NCI-H345 (cell line): Measurements from ENCODE around the gene OTUD7B.
A peak's percentile ranks its signal among the peaks of the same experiment; 100 is the strongest.
"Not testable (repeated sequence)": the region's sequence is repeated elsewhere in the genome, so short reads cannot be mapped to it uniquely, and the experiment has no call there.

Experiments
- DNase-seq: peaks from one replicate; lab custom pipeline; 2025; lab: John Stamatoyannopoulos, UW

OTUD7B gene

DNA sequence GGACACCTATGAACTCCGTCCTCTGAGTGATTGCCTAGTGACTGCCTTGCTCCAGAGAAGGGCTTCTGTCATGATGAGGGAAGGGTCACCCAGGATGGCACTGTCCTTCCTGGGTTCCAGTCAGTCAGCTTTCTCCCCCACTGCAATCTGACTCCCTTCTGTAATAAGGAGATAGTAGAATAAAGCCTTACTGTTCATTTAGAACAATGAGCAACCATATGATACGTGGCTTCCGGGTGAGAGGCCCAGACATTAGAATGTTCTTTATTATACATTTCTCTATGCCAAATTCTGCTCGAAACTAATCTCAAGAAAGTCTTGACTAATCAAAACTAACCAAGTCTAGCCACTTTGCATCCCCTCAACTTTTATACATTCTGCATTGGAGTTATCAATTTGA lies 65.3 kb downstream of the OTUD7B start:
- no peak for DNase-seq

- no peak for DNase-seq
Measured at GRCh38 chr1:149942885-149943284, 67.6 kb downstream of the OTUD7B start.

DNA sequence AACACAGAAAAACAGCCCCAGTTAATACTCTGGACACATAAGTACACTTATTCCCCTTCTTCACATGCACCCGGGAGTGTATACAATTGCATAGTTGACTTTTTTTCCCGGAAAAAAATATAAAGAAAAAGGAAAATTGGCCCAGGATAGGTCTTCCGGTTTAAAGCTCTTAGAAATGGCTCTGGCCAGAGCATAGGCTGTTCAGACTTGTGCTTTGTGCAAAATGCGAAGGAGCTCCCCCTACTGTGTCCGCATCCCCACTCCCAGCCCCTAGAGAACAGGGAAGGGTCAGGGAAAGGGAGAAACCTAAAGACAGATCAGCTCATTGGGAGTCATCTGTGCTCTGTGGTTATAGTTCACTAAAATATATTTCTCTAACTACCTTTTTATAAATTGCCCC lies 68.3 kb downstream of the OTUD7B start:
- DNase-seq, result no peak

DNA sequence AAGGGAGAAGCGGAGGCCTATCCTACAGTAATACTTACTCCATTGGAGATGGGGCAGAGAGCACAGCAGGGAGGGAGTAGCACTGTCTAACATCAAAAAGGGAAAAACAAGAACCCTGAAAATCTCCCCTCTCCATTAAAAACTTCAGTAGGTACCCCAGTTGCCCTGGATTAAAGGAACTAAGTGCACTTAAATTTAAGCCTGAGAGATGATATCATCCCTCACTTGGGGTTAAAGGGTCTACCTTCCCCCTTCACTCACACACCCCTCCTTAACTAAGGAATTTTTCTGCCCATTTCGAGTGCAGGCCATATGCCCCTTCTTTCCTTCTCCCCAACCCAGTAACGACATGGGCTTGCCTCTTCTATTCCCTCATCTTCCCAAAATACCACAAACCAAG lies 70.1 kb downstream of the OTUD7B start:
- DNase-seq, result no peak

DNA sequence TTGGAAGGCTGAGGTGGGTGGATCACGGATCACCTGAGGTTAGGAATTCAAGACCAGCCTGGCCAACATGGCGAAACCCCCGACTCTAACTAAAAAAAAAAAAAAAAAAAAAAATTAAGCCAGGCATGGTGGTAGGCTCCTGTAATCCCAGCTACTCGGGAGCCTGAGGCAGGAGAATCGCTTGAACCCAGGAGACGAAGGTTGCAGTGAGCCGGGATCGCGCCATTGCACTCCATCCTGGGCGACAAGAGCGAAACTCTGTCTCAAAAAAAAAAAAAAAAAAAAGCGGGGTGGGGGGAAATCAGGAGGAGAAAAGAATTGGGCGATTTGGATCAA lies 71.9 kb downstream of the OTUD7B start:
- not testable (repeated sequence) for DNase-seq

DNA sequence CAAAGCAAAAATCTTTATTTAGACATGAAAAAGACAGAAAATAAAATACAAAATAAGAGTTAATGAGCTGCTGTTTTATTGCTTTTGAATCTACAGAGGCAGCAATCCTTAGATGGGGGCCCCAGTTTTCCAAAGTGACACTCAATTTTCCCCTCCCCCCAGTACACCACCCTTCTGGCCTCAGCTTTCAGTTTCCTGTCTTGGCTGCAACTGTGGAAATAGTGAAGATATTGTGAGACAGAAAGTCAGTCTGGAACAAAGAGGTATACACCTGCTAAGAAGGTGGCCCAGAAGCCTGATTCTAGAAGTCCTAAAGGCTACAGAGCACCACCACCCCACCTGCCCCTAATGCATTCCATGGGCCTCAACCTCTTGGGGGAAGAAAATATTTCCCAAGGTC lies 72.8 kb downstream of the OTUD7B start:
- no peak for DNase-seq

DNA sequence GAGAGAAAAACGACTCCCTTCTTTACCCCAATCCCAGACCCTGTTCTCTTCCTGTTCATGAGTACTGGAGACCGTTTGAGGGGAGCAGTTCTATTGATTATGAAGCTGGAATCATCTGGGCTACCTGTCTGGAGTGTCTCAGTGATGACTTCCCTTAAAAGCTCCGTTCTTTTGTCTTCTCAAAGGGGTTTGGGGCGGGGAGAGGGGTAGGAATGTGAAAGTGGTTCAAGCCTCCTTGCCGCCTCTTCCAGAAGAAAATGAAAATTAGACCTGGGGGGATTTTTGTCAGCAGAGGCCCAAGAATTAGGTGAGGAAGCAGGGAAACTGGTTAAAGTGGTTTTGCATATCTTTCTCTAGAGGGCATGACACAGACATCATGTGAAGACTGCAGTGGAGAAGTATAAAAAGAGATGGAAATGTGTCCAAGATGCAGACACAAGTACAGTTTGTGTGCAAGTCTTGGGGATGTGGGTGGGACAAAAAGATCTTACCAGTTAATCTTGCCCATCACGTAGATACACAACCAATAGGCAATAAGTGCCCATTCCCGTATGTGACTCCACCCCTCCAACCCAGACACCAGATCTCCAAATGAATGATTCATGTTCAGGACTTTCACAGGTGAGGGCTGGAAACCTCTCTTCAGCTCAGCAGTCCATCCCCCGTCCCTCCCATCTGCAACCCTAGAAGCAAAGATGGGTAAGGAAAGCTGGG lies 73.4 kb downstream of the OTUD7B start:
- DNase-seq, result no peak

- no peak for DNase-seq
Measured at GRCh38 chr1:149936170-149936991, 74.1 kb downstream of the OTUD7B start, which contains the start of gene MTMR11. TSS of gene MTMR11 (minus strand) at chr1:149936879. CDS start at chr1:149936647, 232 bp downstream.

DNA sequence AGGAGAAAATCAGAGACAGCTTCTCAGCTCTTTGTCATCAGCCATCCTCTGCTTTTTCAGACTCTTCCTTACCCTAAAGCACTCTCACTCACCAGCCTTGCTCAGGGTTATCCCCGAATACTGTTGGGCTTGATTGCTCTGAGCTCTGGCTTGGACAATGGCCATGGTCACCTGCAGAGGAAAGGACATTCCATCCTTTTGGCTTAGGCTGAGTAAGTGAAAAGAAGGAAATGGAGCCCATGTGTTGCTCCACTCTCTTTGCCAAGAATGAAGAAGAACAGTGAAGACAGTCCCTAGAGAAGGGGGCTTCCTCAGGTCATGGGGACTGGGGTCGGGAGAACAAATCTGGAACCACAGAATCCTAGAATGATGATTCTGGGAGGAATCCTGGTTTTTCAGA lies 76.2 kb downstream of the OTUD7B start:
- DNase-seq, result no peak

- no peak for DNase-seq
Measured at GRCh38 chr1:149933208-149933607, 77.3 kb downstream of the OTUD7B start.

GRCh38 chr1:149932474-149932873 lies 78.1 kb downstream of the OTUD7B start:
- DNase-seq, result no peak

GRCh38 chr1:149931212-149931790 lies 79.2 kb downstream of the OTUD7B start:
- DNase-seq, result no peak

GRCh38 chr1:149929856-149930255 lies 80.7 kb downstream of the OTUD7B start:
- no peak for DNase-seq

DNA sequence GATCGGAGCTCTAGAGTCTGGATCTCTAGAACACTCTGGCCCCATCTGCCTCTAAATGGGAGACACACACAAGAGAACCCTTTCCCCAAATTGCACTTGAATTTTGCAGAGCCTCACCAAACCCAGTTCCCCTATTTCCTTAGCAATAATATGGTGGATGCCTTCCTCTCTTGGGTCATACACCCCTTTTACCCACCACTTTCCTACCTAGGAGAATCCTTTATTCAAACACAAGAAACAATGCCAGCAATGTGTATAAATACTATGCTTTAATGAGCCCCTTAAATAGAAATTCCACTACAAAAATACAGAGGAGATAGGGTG lies 82.2 kb downstream of the OTUD7B start:
- no peak for DNase-seq

DNA sequence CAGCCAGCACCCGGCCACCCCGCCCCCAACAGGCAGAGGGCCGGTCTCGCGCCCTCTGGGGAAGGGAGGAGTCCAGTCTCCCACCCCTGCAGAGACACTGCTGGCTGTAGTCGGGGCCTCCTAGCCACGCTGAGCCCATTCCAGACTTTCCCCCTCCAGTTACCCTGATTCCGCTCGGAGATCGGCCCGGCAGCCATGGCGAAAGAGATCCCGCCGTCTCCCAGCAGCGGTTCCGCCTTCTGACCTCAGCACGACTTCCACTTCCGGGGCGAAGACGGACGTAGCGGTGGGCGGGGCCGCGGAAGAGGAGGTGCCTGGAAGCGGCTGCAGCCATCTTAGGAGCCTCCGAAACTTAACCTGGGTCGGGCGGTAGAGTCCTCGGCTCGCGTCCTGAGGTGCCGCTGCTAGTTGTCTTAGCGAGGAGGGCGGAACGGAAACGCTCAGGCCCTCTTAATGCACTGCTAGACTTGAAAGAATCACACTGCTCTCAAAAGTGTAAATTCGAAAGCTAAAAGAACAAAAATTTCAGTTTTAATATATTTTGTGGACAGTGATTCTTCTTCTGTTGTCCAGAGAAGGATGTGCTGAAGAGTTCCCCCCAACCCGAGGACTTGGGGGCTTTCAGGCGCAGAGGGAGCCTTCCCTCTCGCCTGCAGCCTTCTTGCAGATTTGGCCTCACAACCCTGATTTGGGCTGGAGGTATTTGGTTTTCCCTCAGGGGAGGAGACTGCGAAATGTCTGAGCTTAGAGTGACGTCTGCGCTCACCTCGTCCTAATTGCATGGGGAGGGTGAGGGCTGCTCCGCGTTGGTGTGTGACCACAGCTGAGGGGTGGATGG lies 82.7 kb downstream of the OTUD7B start, which contains the start of gene SF3B4:
Gene SF3B4, minus strand, starts transcription at position 241 of the 838 bp plus-strand sequence. Its CDS starts 44 bp downstream, at position 197.
- DNase-seq, result peak; percentile 99

DNA sequence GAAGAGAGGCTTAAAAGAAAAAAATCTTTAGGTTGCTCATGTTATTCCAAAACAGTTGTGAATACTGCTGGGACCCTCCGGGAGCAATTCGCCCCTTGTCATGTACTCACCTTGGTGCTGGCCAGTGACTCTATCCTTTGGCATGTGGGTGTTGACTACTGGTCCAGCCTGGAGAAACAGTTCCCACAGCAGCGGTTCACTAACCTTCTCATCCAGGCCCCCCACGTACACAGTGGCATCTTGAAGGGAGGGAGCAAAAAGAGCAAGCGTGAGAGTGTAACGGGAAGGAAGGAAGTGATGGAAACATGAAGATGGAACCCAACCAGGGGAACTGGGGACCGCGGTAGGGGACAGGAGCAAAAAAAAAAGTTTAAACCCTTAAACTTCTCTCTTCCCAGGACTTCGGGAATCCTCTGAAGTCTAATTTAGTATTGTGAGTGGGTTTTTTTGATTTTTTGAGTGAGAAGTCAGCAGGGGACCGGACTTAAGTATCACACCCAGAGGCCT lies 83.4 kb downstream of the OTUD7B start:
- no peak for DNase-seq

DNA sequence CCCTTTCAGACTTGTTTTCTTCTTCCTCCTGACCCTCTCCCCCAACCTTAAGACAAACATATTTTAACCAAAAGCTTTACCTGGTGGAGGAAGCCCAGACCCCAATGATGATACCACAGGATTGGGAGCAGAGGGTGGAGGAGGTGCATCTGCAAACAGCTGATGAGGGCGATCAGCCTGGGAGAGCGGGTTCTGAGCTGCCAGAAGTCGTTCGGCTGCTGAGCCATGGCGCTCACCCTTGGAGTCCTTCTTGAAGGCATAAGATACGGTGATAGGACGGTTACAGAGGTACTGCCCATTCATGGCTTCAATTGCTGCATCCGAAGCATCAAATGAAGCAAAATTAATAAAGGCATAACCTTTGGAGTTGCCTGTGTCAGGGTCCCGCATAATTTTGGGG lies 84.2 kb downstream of the OTUD7B start:
- no peak for DNase-seq

DNA sequence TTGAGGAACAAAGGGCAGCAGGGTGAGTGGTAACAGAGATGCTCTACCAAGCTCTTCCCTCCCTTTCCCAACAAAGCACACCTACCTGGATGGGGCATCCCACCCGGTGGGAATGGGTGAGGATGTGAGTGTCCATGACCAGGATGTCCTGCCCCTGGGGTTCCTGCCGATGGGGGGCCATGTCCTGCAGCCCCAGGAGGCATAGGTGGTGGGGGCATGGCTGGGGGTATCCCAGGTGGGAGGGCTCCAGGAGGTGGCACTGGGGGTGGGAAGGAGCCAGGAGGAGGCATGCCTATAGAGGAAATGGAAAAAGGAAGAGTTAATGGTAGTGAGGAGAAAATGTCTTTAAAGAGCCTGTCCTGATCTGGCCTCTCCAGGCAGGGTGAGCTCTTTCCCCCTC lies 84.8 kb downstream of the OTUD7B start:
- DNase-seq, result no peak

DNA sequence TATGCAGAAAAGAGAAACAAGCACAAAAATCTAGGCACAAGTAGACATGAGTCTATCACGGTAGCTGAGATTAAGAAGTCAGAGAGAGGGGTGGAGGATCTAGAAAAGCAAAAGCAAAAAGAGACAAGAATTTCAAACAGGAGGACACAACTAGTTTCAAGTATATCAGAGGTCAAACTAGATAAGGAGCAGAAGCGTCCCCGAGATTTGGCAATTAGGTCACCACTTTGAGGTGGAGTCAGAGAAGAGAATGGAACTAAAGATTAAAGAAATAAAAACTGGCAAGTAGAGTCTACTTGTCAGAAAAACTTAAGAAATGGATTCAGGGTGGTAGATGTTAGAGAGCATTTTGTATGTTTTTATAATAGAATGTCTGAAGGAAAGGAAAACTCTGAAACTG lies 85.2 kb downstream of the OTUD7B start:
- no peak for DNase-seq

- no peak for DNase-seq
Measured at GRCh38 chr1:149923626-149924025, 86.9 kb downstream of the OTUD7B start.

GRCh38 chr1:149917571-149918144 lies 92.9 kb downstream of the OTUD7B start, which contains the start of gene SV2A:
TSS of gene SV2A (minus strand) at chr1:149917844. CDS start at chr1:149913840, 4,004 bp downstream.
- DNase-seq, result peak; percentile 93

DNA sequence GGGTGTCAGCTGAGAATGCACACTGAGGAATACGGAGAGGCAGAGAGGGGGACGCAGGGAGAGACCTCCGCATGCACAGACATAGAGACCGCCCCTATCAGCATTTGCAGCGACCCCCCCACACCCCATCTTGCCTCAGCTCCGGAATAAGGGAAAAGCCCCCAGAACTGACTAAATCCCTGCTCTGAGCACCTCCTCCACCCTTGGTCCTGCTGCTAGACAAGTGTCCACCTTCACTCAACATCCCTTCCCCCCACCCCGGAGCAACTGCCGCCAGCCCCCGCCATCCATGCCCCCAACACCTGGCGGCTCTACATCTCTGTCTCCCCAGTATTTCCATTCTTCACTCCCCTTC lies 93.7 kb downstream of the OTUD7B start:
- no peak for DNase-seq
